OCI-LY1 (cell line): Measurements from ENCODE around the gene NR2C1.
A peak's percentile ranks its signal among the peaks of the same experiment; 100 is the strongest.

Experiments used
- H2AFZ ChIP-seq: fragments of 200-600 bp; sonication (generic), shearing (Covaris generic); 2 replicates; pipeline ENCODE4 v1.6.0; 2014; ENCODE audit warnings: antibody characterized with exemption, mild to moderate bottlenecking, low read length
- H3F3A ChIP-seq: fragments of 200-600 bp; sonication (generic), shearing (Covaris generic); 2 replicates; pipeline ENCODE4 v1.6.0; 2014; ENCODE audit warnings: mild to moderate bottlenecking, antibody characterized with exemption, low read length, moderate library complexity; ENCODE audit not compliant: insufficient read depth
- H3K27ac ChIP-seq: fragments of 200-600 bp; sonication (generic); 2 replicates; pipeline ENCODE4 v1.5.1; 2014; ENCODE audit warnings: low read length, mixed run types, mild to moderate bottlenecking, low read depth; ENCODE audit not compliant: poor library complexity, severe bottlenecking
- H3K27me3 ChIP-seq: fragments of 200-600 bp; sonication (generic); 2 replicates; pipeline ENCODE4 v1.6.0; 2014; ENCODE audit warnings: antibody characterized with exemption, mild to moderate bottlenecking, low read length, moderate library complexity; ENCODE audit not compliant: insufficient read depth
- H3K36me3 ChIP-seq: fragments of 200-600 bp; sonication (generic); 2 replicates; pipeline ENCODE4 v1.6.1; 2014; ENCODE audit warnings: mild to moderate bottlenecking, antibody characterized with exemption, low read length, moderate library complexity, mixed read lengths; ENCODE audit not compliant: insufficient read depth
- H3K4me1 ChIP-seq: fragments of 200-600 bp; sonication (generic); 2 replicates; pipeline ENCODE4 v1.5.1; 2014; ENCODE audit warnings: mild to moderate bottlenecking, low read length, moderate library complexity; ENCODE audit not compliant: insufficient read depth, severe bottlenecking
- H3K4me2 ChIP-seq: fragments of 200-600 bp; sonication (generic), shearing (Covaris generic); 2 replicates; pipeline ENCODE4 v1.6.1; 2014; ENCODE audit warnings: low read length
- H3K4me3 ChIP-seq: fragments of 200-600 bp; sonication (generic); 2 replicates; pipeline ENCODE4 v1.5.1; 2014; ENCODE audit warnings: low read length, low read depth, mild to moderate bottlenecking, mixed read lengths; ENCODE audit not compliant: poor library complexity, severe bottlenecking
- H3K79me2 ChIP-seq: fragments of 200-600 bp; shearing (Covaris generic); 2 replicates; pipeline ENCODE4 v1.6.1; 2016; ENCODE audit warnings: mixed run types, low read length, mixed read lengths; ENCODE audit not compliant: insufficient read depth
- H3K9ac ChIP-seq: fragments of 200-600 bp; sonication (generic), shearing (Covaris generic); 2 replicates; pipeline ENCODE4 v1.6.1; 2014; ENCODE audit warnings: mild to moderate bottlenecking, low read length, mixed read lengths
- H3K9me2 ChIP-seq: fragments of 200-600 bp; sonication (generic), shearing (Covaris generic); 2 replicates; pipeline ENCODE4 v1.6.1; 2014; ENCODE audit warnings: low read depth, mild to moderate bottlenecking, low read length, mixed read lengths
- H3K9me3 ChIP-seq: fragments of 200-600 bp; shearing (Covaris generic); 2 replicates; pipeline ENCODE4 v1.6.1; 2014; ENCODE audit warnings: low read length, mixed read lengths
- H4K20me1 ChIP-seq: fragments of 200-600 bp; sonication (generic), shearing (Covaris generic); 2 replicates; pipeline ENCODE4 v1.6.0; 2016; ENCODE audit warnings: mild to moderate bottlenecking, low read length; ENCODE audit not compliant: insufficient read depth
- CTCF ChIP-seq: fragments of 200-600 bp; sonication (generic), shearing (Covaris generic); IDR thresholded peaks from 2 replicates; pipeline ENCODE4 v1.5.1; 2017; ENCODE audit warnings: mild to moderate bottlenecking, antibody characterized with exemption, low read length, moderate library complexity, mixed read lengths
- EZH2 ChIP-seq: fragments of 200-600 bp; sonication (generic), shearing (Covaris generic); IDR thresholded peaks from 2 replicates; pipeline ENCODE4 v1.8.0; 2017; ENCODE audit warnings: borderline replicate concordance, mixed run types, mild to moderate bottlenecking, antibody characterized with exemption, low read length, moderate library complexity, mixed read lengths

Gene NR2C1

GRCh38 chr12:95004610-95005009, 68.8 kb downstream of the NR2C1 start:
- H3K4me2 ChIP-seq, result no peak overlapping the region
- no peak overlapping the region for H3K9ac ChIP-seq
- no peak overlapping the region for H3K27ac ChIP-seq
- no peak for TF ChIP-seq EZH2
- TF ChIP-seq CTCF, result no peak
- H3K4me3 ChIP-seq, result no peak overlapping the region
- H2AFZ ChIP-seq, result no peak overlapping the region
- no peaks in the 10 kb centered on the region for H4K20me1 ChIP-seq
- H3K9me2 ChIP-seq, result no peaks in the 10 kb centered on the region
- H3K36me3 ChIP-seq, result peaks cover 17% of the 10 kb centered on the region
- no peaks in the 10 kb centered on the region for H3K27me3 ChIP-seq
- H3K9me3 ChIP-seq, result 0 out of 2 replicates have a peak, but pooled peaks cover 6% of the 10 kb centered on the region
- H3K4me1 ChIP-seq, result peaks cover 30% of the 10 kb centered on the region
- H3K79me2 ChIP-seq, result peaks cover 21% of the 10 kb centered on the region
- H3F3A ChIP-seq, result no peaks in the 10 kb centered on the region

DNA sequence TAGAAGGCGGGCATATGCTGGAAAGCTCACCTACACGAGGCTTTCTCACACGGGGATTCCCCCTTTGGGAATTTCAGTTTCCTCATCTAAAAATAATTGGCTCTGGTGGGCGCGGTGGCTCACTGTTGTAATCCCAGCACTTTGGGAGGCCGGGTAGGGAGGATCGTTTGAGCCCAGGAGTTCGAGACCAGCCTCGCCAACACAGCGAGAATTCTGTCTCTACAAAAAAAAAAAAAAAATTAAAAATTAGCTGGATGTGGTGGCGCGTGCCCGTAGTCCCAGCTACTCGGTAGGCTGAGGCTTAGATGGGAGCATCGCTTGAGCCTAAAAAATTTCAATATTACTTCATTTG, 69.5 kb downstream of the NR2C1 start:
- TF ChIP-seq CTCF (no peak), EZH2 (no peak)
- Histone ChIP-seq H3K36me3 (peaks cover 24% of the 10 kb centered on the region), H3K27me3 (no peaks in the 10 kb centered on the region), H2AFZ (peak overlapping the region; percentile 92), H3K27ac (no peak overlapping the region), H3K79me2 (peaks cover 28% of the 10 kb centered on the region), H3K9me3 (0 out of 2 replicates have a peak, but pooled peaks cover 6% of the 10 kb centered on the region), H3K4me1 (peaks cover 37% of the 10 kb centered on the region), H3F3A (no peaks in the 10 kb centered on the region), H3K4me3 (peak overlapping the region; percentile 95), H3K9ac (peak overlapping the region; percentile 64), H4K20me1 (no peaks in the 10 kb centered on the region), H3K9me2 (no peaks in the 10 kb centered on the region), H3K4me2 (peak overlapping the region; percentile 94)

GRCh38 chr12:95003213-95003920, 70.1 kb downstream of the NR2C1 start, which contains the start of gene NDUFA12:
NDUFA12 (minus strand) TSS chr12:95003697; CDS start chr12:95003680, 17 bp downstream.
- H3K36me3 ChIP-seq, result peaks cover 26% of the 10 kb centered on the region
- peak within 1 kb of the TSS; percentile 97 for H3K9ac ChIP-seq
- TF ChIP-seq EZH2, result no peak
- TF ChIP-seq CTCF, result no peak
- H3K9me3 ChIP-seq, result 0 out of 2 replicates have a peak, but pooled peaks cover 6% of the 10 kb centered on the region
- peak within 1 kb of the TSS; percentile 52 for H3K27ac ChIP-seq
- H3K4me1 ChIP-seq, result peaks cover 42% of the 10 kb centered on the region
- H3F3A ChIP-seq, result no peaks in the 10 kb centered on the region
- H4K20me1 ChIP-seq, result no peaks in the 10 kb centered on the region
- peaks cover 33% of the 10 kb centered on the region for H3K79me2 ChIP-seq
- H3K9me2 ChIP-seq, result no peaks in the 10 kb centered on the region
- peak within 1 kb of the TSS; percentile 94 for H3K4me2 ChIP-seq
- H3K4me3 ChIP-seq, result peak within 1 kb of the TSS; percentile 95
- peak within 1 kb of the TSS; percentile 92 for H2AFZ ChIP-seq
- H3K27me3 ChIP-seq, result no peaks in the 10 kb centered on the region
